Astrocyte of the cerebellum (primary cell): ENCODE results near the gene ATP8A1.

ENCODE experiments used
- DNase-seq: peaks from one replicate; pipeline ENCODE4 v3.0.0-alpha.2; 2011; ENCODE audit warnings: low read depth
- H3K4me3 ChIP-seq: 2 replicates; pipeline ENCODE4 v1.5.1; 2011; ENCODE audit warnings: mild to moderate bottlenecking, low read depth, low read length, moderate library complexity
- in situ Hi-C: cut with HindIII; loops from 2 replicates; pipeline ENCODE4 v1.10.0; 2017; ENCODE audit warnings: low sequenced_read_pairs
- TF ChIP-seq, protein P1 (sequence below): IDR thresholded peaks from 2 replicates; pipeline ENCODE4 v1.5.1; 2012; ENCODE audit warnings: low read length, low read depth, moderate library complexity, mild to moderate bottlenecking; ENCODE audit errors: missing control alignments

Gene ATP8A1

DNA sequence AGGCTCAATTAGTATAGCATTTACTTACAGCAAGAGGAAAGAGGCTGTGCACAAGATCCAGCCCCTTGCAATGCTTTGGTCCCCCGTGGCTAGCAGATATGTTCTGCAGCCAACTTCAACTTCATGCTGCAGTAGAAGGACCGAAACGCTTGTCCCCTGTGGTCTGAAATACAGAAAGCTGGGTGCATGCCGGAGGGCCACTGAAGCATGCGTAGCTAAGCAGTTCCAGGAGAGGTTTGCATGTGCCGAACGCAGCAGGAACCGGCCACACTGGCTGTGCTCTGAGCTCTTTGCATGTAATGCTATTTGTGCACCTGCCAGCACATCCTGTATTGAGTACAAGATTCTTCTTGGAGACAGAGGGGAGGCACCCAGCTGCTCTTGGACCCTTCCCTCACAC lies 295.4 kb downstream of the ATP8A1 start:
- no peak for DNase-seq
- TF ChIP-seq, protein P1, sequence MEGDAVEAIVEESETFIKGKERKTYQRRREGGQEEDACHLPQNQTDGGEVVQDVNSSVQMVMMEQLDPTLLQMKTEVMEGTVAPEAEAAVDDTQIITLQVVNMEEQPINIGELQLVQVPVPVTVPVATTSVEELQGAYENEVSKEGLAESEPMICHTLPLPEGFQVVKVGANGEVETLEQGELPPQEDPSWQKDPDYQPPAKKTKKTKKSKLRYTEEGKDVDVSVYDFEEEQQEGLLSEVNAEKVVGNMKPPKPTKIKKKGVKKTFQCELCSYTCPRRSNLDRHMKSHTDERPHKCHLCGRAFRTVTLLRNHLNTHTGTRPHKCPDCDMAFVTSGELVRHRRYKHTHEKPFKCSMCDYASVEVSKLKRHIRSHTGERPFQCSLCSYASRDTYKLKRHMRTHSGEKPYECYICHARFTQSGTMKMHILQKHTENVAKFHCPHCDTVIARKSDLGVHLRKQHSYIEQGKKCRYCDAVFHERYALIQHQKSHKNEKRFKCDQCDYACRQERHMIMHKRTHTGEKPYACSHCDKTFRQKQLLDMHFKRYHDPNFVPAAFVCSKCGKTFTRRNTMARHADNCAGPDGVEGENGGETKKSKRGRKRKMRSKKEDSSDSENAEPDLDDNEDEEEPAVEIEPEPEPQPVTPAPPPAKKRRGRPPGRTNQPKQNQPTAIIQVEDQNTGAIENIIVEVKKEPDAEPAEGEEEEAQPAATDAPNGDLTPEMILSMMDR: no peak
- no peak overlapping the region for H3K4me3 ChIP-seq
- in situ Hi-C loops: no loop called here

DNA sequence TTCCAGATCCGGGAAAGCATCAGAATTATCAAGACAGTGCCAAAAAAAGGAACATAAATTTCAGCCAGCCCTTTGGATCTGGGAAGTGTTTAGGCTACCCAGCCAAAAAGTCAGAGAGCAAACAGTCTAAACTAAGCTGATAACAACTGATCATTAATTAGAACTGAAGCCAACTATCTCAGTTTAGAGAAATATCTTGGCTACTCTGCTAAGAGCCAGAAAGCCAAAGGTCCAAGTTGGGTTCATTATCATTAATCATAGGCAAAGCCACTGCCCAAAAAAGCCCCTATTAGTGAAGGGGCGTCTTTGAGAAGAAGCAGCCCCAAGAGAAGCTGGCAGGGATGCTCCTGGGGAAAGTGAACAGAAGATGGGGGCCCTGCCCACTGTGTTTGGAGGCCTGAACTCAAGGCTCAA lies 296.6 kb downstream of the ATP8A1 start:
- no peak for DNase-seq
- TF ChIP-seq, protein P1: no peak
- no peak overlapping the region for H3K4me3 ChIP-seq
- in situ Hi-C loops: no loop called here

DNA sequence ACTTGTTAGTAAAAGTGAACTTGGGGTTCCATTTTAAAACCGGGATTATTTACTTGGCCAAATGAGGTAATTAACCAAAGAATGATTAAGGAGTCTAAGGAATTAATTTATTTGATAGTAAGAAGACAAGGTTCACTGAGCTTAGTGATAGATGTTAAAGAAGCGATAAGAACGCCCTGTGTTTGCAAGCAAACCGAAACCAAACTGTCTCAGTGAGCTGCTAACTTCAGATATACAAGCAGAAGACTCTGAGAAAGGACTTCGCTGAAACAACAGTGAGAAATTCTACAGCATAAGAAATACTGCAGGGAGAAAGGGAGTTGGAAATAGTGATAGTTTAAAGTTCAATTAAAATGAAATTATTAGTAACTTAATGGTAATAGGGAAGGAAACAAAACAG lies 297.2 kb downstream of the ATP8A1 start:
- TF ChIP-seq, protein P1: no peak
- in situ Hi-C loops: no loop called here
- no peak overlapping the region for H3K4me3 ChIP-seq
- DNase-seq: no peak
